ENCODE data around the gene CHST13.
"Not testable (repeated sequence)": the region's sequence is repeated elsewhere in the genome, so short reads cannot be mapped to it uniquely, and the experiment has no call there.

CHST13 gene

DNA sequence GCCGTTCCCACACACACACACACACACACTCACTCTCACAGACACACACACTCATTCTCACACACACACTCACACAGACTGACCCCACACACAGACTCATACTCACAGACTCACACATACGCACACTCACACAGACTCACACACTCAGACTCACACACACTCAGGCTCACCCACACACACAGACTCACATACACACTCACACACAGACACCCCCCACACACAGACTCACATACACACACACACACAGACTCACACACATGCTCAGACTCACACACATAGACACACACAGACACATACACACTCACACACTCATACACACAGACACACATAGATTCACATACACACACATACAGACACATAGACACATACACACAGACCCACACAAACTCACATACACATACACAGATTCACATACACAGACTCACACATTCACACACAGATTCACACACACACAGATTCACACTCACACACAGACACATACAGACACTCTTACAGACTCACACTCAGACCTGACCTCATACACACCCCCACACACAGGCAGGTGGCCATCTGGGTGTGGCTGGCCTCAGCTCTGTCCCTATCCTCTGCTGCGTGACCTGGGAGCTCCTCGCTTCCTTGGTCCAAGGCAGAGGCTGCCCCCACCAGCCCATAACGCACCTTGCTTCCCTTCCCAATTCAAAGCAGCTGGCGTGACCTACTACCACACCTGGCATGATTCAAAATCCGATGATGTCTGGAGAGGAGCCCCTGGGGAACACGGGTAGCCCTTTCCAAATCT is 32.9 kb downstream of the CHST13 start:
- no peak for DNase-seq

DNA sequence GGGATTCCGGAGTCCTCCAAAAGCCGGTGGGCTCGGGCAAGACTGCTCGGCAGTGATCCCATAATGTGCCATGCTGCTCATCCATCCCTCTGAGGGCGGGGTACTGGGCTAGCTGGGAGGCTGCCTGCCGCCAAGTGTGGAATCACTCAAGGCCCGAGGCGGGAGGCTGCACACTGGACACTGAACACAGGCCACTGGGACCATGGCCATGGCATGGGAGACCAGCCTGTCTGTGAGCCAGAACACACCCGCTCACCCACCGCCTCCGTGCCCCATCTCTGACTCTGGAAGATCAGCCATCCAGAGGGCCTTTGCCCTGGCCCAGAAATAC is 33.4 kb downstream of the CHST13 start:
- DNase-seq: no peak

DNA sequence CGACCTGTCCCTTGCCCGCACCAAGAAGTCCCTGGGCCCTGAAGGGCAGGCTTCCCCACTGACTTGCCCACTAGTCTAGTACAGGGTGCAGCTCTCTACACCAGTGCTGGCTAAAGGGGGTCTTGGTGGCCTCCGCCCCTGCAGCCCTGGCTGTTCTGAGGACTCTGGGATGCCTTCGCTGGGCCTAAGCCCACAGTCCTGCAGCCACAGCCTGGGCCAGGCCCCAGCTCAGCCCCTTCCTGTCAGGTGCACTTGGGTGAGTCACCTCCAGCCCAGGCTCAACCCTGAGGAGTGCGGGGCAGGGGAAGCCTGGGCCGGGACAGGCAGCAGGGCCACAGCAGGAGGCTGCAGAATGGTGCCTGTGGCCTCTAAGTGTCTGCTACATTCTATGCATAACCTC is 33.8 kb downstream of the CHST13 start:
- no peak for DNase-seq

DNA sequence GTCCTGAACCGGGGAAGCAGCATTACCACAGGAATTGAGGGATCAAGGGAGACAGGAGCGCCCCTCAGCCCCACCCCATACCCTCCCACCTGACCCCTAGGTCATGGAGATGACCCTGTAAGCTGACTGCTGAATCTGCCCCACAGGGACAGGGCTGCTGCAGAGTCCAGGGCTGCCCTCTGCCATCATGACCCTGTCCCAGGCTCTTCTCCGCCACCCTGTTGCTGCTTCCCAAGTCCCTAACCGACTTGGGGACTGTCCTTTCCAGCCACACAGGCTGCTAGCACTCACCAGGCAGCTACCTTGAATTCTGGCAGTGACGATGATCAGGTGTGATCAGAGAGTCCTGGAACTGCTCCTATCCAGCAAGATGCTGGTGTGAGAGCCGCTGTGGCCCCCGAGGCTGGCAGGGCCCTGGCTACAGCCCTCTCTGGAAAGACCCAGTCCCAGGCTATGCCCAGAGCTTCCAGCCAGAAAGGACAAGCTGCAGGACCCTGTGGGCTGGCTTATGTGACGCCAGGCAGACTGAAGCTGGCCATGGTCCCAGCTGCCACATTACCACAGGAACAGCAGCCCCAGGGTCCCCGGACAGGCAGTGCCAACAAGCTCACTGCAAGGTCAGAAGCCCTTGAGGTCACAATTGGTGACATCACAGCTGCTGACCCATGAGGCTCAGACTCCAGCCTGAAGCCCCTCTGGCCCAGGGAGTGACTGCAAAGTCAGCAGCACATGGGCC is 34.5 kb downstream of the CHST13 start, which contains the start of gene C3orf22:
Gene C3orf22 (minus strand): TSS at position 597 of the 736 bp plus-strand sequence. CDS start 5,542 bp downstream, outside the sequence.
- no peak for DNase-seq

DNA sequence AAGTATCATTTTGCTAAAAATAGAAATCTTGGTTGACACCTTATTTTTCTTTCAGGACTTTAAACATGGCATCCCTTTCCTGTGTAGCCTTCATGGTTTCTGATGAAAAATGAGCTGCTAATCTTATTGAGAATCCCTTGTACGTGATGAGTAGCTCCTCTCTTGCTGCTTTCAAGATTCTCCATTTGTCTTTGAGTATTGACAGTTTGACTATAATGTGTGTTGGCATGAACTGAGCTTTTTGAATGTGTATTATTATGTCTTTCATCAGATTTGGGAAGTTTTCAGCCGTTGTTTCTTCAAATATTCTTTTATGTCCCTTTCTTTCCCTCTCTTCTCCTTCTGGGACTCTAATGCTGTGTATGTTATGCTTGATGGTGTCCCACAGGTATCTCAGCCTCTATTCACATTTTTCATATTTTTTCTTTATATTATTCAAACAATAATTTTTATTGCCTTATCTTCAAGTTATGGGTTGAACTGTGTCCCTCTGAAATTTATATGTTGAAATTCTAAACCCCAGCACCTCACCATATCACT is 38.9 kb downstream of the CHST13 start:
- DNase-seq: no peak

DNA sequence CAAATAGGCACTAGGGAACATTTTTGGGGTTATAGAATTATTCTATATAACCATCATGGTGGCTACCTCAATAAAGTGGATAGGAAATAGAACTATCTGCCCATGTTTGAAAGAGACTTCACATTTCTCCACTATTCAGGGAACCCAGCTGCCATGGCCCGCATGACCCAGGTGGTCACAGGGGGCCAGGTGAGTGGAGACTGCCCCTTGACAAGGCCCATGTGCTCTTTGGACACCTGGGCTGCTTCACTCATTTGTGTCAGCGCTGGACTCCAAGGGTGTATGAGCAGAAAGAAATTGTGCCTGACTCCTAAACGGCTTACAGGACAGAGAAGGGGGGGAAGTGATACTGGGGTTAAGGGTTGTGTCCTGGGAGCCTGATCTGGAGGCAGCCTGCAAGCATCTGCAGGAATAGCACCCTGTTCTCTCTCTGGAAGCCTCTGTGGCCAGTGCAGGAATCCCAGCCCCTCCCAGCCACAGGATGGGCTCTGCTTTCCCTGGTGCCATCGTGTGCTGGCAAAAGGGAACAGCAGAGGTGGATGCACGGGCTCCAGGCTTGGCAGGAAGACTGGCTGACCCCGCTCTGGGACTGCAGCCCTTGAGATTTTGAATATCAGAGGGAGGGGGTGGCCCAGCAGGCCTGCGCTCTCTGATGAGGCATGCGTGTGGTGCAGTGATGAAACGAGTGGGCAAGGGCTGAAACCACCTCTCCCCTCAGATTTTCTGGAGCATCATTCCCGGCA is 43.9 kb downstream of the CHST13 start:
- DNase-seq: no peak

DNA sequence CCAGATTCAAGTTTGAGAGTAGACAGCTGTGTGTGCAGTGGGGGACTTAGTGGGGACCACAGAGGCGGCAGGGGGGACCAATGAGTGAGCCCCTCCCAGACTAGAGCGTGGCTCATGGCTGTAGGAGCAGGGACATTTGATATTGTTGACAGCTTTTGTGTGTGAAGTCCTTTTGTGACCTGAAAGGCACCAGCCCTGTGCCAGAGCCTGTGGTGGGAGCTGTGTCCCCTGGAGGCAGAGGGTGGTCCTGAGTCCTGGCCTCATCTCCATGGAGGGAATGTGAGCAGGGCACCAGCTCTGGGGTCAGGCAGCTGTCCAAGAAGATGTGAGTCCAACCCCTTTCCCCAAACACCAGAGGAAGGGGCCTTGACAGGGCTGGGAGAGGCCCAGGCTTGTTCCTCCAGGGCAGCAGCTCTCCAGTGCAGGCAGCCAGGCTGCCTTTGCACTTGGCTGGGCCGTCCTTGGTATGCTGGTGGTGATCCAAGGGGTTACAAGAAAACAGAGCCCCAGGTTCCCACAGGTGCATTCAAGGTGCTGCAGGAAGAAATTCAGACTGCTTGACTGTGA is 44.9 kb downstream of the CHST13 start:
- DNase-seq: no peak

DNA sequence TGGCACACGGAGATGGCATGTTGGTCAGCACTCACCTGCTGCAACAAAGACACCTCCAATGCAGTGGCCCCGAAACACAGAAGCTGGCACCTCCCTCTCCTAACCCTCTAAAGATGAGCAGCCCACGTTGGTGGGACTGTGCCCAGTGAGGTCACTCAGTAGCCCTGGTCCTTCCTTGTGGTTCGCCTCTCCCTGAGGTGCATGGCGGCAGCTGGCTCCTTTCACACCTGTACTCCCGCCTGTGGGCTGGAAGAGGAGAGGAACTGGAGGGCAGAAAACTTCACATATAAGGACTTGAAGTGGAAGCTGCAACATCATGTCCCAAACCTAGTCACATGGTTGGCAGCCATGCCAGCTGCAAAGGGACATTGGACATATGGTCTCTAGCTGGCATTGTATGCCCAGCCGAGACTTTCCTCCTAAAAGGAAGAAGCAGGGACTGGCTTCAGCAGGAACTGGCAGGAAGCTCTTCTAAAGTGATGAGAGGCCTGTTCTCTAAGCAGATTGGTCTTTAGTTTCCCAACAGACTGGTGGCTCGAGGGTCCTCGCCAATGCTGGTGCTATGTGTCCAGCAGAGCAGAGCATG is 45.5 kb downstream of the CHST13 start:
- DNase-seq: no peak

DNA sequence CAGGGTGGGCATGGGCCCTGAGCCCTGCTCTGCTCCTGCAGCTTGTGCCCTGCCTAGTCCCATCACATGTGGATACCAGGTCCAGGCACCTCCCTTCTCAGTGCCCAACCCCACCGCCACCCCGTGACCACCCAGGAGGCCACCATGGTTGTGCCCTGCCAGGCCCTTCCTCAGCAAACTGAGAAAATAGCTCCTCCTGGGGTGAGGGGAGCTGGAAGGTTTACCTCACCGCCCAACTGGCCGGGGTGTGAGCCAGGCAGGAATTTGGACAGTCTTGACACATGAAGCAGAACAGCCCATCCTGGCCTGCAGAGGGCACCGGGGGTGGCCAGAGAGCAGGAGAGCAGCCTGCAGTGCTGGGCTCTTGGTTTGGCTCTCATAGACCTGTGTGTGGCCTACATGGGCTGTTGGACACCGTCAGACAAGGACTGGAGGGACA is 46.2 kb downstream of the CHST13 start:
- no peak for DNase-seq

DNA sequence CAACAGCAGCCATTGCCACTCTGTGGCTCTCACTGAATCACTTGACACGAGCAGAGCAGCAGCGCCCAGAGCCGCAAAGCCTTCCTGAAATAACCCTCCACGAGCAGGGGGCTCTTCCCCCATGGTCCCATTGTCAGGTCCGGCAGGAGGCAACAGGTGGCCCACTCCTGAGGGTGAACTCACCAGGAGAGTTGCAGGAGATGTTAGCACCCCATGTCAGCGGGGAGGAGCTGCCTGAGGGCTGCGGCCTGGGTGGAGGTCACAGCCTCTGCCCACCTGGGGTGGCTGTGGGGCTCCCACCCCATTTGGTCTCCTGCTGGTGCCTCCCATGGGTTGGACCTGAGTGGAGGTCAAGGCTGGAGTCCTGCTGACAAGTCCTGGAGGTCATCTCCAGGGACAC is 47.1 kb downstream of the CHST13 start:
- no peak for DNase-seq

DNA sequence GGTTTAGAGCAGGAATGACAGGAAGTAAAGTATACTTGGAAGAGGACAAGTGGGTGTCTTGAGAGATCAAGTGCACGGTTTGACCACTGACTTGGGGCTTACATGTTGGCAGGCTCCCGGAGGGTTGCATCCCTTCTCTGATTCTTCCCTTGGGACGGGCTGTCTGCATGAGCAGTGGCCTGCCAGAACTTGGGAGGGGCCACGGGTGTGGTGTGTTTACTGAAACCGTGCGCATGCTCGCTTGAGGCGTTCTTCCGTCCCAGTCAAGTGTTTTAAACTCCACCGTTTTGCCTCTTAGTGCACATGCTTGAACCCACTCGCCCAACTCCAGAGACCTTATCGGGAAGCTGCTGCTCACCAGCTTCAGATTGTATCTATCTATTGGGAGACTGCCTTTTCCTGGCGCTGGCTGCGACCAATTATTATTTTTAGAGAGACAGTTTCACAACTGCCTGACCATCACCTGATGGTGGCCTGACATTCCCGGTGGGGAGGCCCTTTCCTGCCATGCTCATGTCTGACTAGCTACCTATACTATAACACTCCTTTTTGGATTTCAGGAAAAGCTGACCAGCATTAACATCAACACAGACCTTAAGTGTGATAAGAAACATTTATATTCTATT is 49.6 kb downstream of the CHST13 start:
- DNase-seq: no peak

DNA sequence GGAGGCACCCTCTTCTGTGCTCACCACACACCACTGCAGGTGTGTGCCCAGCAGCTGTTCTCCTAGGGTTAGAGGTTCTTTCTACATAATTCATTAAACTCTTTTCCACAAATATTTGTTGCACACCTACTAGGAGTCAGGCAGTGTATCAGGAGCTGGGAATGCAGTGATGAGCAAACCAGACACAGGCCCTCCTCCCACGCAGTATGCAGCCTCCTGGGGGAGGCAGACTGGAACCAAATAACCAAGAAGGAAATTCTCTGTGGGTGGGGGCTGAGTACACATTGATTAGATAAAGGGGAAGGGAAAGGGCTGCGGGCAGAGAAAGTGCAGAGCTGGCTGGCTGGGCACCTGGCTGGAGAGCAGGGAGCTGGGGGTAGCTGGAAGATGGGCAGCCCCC is 53.3 kb downstream of the CHST13 start:
- DNase-seq: no peak

DNA sequence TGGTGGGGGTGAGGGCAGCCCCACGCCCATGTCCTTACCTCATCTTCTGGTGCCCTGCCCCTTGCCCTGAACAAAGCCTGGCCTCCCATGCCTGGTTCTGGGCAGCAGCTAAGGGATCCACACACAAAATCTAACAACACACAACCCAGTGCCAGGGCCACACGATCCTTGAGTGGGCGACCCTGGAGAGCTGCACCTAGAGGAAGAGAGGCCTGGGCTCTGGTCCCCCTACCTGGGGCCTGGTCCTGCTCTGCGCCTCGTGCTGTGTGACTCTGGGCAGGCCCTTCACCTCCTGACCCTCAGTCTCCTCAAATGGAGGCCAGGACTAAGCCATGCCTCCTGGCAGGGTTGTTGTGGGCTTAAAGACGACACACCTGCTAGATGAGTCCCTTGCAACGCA is 54.7 kb downstream of the CHST13 start:
- DNase-seq: no peak

DNA sequence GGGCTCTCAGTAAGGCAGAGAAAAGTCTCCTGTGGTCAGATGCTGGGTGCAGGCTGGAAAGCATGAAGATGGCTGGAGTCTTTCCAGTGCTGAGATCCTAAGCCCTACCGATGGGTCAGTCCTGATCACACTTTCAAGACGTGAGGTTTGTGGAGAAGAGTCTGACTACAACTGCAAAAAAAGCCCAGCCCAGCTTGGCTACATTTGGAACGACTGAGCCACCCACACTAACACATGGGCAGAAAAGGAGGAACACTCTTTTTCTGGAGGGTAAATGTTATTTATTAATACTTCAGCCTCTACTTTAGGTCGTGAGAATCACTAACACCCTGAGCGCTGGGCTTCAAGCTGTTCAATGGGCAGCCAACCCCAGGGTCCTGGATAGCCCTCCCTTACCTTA is 56.8 kb downstream of the CHST13 start:
- no peak for DNase-seq

DNA sequence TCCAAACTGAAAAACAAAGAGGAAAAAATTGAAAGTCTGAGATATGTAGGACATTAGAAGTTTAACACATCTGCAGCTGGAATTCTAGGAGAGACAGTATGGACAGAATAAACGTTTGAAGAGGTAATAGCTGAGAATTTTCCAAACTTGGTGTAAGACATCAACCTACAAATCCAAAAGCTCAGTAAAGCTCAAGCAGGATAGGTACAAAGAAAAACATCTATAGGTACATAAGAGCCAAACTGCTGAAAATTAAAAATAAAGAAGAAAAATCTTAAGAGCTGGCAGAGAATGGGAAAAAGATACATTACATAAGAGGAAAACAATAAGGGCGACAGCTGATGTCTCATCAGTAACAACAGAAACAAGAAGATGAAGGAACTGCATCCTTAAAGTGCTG is 57.6 kb downstream of the CHST13 start:
- no peak for DNase-seq

DNA sequence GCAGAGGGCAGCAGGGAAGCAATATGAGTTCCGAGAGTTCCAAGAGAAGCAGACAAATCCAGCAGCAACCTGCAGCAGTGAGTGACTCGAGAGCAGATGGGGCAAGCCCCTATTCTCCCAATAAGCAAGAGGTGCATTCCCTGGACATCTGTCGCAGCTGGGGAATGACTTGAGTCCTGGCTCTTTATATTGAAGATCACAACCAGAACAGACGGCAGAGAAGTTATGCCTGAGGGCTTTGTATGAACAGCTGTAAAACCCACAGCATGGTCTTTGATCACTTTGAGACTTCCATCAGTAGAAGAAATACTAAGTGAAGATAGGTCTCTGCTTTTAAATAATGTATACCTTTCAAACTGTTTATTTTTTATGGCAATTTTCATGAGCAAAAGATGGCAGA is 58.4 kb downstream of the CHST13 start:
- DNase-seq: no peak

DNA sequence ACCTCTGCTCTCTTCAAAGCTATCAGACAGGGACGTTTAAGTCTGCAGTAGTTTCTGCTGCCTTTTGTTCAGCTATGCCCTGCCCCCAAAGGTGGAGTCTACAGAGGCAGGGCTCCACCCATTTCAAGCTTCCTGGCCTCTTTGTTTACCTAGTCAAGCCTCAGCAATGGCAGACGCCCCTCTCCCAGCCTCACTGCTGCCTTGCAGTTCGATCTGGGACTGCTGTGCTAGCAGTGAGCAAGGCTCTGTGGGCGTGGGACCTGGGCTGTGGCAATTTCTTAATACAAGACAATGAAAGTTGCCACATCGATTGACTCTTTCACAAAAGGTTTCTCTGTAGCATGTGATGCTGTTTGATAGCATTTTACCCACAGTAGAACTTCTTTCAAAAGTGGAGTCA is 67.6 kb downstream of the CHST13 start:
- not testable (repeated sequence) for DNase-seq
